ENCODE data around the gene CFAP43.

- TF ChIP-seq EZH2 (IDR thresholded peaks at IDR 0.05) (no peak), FOXP2 (optimal IDR thresholded peaks at IDR 0.05; ENCODE audit: control extremely low read depth, extremely low read length, insufficient read depth) (no peak), POLR2AphosphoS5 (IDR thresholded peaks at IDR 0.05; ENCODE audit: borderline replicate concordance, low read depth, low read length) (no peak)
Measured at GRCh38 chr10:104268405-104268712, 36.2 kb upstream of the CFAP43 start.
